ENCODE results near the gene OSGEP. TPM values are rescaled to one million over a fixed set of nuclear protein-coding genes. Genes with fewer than 3 reads are reported as not detected.

OSGEP gene
- 33.2 and 54.4 TPM in 2 replicates for total RNA-seq (2014; rRNA removed; shearing (Covaris generic))

DNA sequence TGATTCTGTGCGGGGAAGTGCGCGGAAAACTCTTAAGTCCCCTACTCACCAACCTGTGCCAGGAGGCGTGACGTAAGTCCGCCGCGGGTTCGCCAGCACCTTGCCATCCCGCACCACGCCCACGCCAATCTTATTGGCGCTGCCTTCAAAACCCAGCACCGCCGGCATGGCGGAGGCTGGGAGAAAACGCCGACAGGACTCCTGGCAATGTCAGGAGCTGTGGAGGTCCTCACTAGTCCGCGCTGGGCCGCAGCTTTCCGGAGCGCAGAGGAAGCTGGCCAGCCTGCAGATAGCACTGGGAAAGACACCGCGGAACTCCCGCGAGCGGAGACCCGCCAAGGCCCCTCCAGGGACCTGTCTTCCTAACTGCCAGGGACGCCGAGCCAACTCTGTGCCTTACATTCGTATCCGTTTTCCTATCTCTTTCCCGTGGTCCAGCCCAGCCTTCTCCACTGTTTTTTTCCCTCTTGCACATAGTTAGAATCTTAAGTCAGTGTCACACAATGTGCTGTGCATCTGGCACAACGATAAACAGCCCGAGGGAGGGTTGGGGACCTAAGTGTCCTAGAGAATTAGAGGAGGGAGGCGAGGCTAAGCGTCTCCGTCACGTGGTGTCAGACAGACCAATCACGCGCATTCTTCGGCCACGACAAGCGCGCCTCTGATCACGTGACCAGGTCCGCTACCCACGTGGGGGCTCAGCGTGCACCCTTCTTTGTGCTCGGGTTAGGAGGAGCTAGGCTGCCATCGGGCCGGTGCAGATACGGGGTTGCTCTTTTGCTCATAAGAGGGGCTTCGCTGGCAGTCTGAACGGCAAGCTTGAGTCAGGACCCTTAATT, at the start of gene OSGEP, which contains the start of gene APEX1:
Gene OSGEP (minus strand): TSS at position 297 of the 839 bp plus-strand sequence. CDS start 129 bp downstream, at position 168.
Gene APEX1 (plus strand): TSS at position 711 of the 839 bp plus-strand sequence. CDS start 420 bp downstream, outside the sequence.
- DNase-seq (ENCODE audit: low spot score), result peak; percentile 93

DNA sequence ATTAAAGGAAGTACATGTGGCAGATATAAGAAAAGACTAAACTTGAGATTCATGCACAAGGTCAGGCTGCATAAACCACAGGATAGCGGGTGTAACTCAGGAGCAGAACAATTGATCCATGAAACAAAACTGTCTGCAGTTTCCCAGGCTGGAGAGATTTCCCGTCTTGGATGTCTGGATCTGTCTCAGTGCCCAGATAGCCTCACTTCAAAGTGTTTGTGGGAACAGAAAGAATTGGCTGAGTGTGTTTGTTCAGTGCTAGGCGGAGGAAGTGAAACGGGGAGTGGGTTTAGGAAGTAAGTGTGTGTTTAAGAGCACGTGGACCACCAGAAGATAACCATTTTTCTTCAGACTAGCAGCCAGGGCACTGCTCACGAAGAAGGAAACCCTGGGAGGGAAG, 49.3 kb upstream of the OSGEP start:
- DNase-seq (ENCODE audit: low spot score), result no peak

DNA sequence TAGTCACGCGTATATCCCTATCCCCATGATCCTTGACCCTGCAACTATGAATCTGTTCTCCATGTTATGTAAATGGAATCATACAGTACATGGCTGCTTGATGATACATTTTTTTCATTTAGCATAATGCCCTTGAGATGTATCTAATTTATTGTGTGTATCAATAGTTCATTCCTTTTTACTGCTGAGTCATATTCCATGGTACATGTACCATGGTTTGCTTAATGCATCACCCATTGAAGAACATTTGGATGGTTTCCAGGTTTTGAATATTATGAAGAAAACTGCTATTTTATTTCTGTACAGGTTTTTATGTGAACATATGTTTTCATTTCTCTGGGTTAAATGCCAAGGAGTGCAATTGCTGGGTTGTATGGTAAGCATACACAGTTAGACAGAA, 46.7 kb upstream of the OSGEP start:
- DNase-seq (ENCODE audit: low spot score), result no peak

DNA sequence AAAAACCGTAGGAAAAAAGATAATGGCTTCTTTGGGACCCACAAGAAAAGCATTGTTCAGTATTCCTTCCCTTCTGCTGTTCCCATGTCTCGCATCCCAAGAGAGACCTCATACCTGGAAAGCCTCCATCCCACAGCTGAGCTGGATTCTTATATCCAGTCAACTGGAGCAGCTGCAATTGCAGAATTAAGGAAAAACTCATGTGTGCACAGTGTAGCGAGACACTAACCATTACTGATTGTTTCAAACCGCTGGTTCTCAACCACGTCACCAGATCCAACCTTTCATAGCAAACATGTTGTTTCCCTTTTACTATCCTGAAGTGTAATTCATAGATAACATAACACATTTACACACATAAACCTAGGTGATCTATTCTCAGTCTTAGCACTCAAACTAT, 45.3 kb upstream of the OSGEP start:
- DNase-seq (ENCODE audit: low spot score), result no peak

DNA sequence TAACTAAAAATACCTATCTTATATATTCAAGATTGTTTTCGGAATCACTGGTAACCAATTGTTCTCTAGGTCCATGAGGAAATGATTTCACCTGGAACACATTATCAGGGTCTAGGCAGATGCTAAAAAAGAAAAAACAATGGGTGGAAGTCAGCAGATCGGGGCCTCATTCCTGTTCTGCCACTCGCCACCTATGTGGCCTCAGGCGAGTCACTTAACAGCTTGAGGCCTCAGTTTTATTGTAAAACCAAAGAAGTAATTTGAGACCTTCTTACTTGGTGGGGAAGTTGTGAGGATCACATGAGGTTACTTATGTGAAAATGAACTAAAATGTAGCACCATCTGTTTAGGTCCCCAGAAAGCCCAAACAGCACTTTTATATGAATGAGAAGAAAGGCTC, 44.5 kb upstream of the OSGEP start:
- DNase-seq (ENCODE audit: low spot score), result no peak

DNA sequence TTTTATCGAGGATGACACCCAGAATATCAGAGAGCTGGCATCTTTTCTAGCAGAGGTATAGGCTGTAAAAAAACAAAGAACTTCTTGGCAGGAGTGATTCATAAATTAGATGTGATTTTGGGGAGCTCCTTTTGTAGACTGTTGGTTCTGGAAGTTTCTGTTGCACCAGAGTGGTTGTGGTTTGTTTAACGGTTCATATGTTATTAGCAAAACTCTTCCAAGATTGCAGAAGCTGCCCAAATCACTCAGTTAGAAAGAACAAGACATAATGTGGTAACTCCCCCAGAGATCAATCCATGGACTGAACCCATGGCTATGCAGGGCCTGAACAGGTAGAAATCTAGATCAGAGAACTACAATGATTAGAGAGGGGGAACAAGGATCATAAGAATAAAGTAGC, 44.0 kb upstream of the OSGEP start:
- no peak for DNase-seq (ENCODE audit: low spot score)

DNA sequence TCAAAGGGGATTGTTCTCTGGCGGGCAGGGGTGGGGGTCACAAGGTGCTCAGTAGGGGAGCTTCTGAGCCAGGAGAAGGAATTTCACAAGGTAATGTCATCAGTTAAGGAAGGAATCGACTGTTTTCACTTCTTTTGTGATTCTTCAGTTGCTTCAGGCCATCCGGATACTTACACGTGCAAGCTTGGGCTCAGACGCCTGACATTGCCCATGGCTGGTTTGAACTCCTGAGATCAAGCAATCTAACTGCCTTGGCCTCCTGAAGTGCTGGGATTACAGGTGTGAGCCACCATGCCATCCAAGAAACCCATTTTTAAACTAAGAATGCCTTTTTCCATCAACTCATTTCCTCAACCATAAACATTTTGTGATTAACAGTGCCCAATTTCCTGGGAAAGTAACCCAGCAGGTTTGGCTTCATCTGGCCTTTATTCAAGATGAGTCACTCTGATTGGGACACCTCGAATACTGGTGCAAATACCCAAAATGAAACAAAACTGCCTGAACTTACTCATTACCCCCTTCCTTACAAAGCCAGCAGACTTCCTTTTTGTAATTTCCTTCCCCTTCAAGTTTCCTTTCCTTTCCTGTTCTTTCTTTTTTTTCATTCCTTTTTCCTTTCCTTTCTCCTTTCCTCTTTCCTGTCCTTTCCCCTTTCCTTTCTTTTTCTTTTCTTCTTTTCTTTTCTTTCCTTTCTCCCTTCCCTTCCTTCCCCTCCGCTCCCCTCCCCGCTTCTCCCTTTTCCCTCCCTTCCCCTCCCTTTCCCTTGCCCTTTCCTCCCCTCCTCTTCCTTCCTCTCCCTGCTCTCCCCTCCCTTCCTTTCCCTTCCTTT, 40.5 kb upstream of the OSGEP start:
- DNase-seq (ENCODE audit: low spot score), result peak; percentile 32

DNA sequence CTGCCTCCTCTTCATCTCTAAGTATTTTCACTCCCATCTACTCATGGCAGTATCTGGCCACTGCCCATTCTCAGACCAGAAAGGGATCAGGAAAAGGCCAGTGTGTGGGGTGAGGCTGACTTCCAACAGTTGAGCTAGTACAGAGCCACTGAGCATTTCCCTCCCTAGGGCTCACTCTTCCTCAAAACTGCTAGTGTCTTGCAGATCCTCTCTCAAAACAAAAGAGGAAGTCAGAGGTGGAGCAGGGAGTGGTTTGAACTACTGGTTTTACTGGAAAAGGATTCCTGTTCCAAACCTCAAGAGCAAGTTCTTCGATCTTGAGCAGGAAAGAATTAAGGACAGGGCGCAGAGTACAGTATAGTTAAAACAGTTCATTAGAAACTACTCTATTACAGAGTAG, 39.0 kb upstream of the OSGEP start:
- DNase-seq (ENCODE audit: low spot score), result no peak

DNA sequence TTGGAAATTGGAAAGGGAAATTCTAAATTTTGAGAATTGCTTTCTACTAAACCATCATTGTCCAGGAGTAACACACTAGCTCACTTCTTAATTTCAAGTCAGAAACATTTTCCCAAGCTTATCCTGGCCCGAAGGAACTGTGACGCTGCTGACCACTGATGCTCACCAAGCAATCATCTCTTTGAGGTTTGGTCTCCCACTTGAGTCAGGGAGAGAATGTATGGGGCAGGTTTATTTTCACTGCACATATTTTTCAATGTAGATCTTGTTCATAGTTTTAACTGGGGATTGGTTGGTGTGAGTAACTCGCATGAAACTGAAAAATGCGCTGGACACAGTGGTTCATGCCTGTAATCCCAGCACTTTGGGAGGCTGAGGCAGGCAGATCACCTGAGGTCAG, 37.9 kb upstream of the OSGEP start:
- no peak for DNase-seq (ENCODE audit: low spot score)

DNA sequence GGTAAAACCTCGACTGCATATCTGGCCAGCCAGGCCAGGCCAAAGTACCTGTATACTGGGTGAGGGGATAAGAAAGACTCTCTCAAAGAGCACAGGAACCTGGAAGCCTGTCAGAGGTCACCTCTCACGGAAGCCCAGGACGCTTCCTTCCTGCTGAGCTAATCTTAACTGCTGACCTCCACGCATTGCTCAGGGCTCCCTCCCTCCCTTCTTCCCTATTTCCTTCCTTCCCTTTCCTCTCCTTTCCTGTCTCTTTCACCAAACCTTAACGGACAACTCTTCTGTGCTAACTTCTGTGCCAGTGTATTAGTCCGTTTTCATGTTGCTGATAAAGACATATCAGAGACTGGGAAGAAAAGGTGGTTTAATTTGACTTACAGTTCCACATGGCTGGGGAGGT, 36.0 kb upstream of the OSGEP start:
- no peak for DNase-seq (ENCODE audit: low spot score)

DNA sequence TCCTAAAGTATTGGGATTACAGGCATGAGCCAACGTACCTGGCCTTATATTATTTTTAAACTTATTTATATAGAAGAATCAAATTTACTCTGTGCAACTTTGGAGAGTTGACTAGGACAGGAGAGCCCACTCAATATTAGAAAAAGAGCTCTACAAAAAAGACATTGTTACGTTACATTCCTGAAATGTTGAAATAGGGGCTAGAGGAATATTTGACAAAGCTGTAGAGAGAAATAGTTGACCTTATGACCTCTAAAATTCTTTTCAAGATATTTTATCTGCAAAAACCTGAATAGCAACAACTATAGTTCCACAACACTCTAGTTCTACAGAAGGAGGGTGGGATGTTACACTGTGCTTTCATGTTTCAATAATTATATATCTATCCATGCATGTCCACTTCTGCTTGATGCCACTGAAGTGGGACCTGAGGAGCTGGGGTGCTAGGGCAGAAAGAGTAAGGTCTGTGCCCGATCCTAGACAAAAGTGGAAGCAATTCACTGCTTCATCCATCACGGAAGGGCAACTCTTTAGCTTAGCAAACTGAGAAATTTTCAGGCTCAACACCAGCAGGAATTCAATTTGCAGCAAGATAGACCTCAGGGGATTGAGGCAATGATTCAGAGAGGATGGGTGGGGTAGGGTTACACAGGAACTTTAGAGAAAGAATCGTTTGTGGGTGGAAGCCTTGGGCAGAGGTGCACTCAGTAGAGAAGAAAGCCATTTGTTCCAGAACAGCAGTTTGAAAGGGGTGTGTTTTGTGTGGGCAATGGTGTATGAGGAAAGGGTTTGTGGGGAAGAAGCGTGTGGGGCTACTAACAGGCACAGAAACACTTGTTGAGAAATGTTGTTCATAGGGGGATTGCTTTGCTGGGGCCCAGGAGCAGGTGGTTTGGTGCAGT, 34.7 kb upstream of the OSGEP start:
- no peak for DNase-seq (ENCODE audit: low spot score)

DNA sequence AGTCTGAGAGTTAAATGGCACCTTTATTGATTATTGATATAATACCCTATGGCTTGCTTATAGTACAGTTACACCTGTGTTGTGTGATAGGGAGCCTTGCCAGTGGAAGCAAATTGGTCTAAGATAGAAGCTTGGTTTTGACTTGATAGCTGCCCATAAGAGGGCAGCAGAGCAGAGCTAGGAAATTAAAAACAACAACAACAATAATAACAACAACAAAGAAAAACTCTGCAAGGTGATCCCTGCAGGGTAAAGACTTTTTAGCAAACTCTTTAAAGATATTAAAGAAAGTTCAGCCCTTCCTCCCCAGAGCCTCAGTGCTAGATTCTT, 32.7 kb upstream of the OSGEP start:
- DNase-seq (ENCODE audit: low spot score), result no peak

DNA sequence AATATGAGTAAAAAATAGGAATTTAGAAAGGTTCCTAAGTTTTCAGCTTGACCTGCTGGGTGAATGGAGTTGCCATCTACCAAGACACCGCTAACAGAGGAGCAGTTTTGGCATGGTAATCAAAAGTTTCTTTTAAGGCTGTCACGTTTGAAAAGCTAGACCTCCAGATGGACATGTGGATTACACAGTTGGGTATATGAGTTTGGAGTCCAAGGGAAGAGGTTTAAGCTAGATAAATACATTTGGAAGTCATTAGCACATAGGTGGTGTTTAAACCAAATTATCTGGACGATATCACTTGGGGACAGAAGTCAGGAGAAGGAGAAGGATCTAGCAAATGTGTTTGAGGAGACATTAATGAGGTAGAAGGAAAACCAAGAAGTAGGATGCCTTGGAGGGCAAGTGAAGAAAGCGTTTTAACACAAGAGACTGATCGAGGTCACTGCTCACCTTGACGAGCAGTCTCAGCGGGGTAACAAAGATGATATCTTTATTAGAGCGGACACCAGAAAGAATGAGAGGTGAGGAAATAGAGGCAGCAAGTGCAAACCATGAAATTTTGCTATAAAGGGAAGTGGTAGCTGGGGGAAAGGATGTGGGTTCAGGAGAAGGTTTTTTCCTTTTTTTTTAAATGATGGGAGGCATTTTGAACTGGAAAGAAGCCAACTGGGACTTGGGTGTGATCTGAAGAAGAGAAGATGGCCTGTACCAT, 32.2 kb upstream of the OSGEP start:
- no peak for DNase-seq (ENCODE audit: low spot score)

DNA sequence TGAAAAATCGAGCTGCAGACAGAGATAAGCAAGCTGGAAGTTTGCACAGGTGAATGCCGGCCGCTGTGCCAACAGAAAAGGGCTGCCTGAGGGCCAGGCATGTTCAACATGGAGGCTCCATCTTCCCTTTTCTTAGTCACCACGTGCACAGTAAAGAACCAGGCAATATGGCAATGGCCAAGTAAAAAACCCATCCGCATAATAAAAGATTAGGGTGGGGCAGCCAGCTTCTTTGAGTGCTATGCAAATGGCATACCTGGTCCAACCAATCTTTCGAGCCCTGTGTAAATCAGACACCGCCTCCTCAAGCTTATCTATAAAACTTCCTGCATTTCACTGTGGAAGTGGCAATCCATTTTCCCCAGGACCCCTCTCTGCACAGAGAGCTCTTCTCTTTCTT, 31.3 kb upstream of the OSGEP start:
- no peak for DNase-seq (ENCODE audit: low spot score)

DNA sequence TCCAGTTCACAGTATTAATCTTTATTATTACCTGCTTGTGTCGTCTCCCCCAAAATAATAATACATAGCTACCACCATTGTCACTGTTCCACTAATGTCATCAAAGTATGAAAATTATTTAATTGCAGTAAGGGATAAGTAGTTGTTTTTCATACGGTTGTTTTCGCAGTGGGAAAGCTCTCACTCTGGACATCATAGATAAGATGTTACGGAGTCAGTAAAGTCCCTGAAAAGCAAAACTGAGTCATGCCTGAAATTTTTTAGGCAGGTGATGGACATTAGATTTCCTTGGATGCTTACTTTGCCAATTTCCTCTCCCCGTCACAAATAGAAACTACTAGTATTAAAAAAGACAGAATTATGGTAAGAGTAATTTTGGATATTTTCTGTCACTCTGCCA, 27.8 kb upstream of the OSGEP start:
- DNase-seq (ENCODE audit: low spot score), result no peak

DNA sequence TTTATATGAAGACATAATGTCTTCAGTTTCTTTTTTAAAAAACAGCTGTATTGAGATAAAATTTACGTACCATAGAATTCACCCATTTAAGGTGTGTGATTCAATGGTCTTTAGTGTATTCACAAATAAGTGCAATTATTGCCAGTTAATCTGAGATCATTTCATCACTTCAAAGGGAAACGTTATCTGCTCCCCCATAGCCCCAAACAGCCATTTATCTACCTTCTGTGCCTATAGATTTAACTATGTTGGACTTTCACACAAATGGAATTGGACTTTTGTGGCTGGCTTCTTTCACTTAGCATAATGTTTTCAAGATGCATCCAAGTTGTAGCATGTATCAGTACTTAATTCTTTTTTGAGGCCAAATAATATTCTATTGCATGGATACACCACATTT, 24.3 kb upstream of the OSGEP start:
- DNase-seq (ENCODE audit: low spot score), result no peak

DNA sequence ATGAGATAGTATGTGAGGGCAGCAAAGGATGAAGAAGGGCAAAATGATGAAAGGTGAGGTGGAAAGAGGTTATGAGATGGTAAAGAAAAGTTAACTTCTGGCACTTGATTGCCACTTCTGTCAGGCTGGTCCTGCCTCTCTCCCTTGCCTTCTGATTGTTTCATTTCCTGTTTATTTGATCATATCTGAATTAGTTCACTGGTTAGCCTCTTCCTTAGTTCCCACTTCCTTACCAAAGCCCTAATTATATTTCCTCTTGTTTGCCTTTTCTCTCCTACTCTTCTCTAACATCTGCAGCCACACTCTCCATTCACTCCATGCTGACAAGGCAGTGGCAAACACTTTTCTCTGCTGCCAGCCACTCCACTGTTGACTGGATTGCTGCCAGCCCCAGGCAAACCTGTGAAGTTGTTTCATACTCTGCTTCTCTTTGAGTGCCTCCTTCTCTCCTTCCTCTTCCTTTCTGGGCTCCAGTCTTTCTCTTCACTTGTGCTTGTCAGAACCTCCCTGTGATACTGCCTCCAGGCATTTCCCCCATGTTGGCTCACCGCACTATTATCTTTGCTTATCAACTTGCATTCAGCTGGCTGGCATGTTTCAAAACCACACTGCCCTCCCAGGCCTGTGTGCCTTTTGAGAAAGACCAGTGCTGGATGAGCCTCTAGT, 22.7 kb upstream of the OSGEP start:
- DNase-seq (ENCODE audit: low spot score), result peak; percentile 71

DNA sequence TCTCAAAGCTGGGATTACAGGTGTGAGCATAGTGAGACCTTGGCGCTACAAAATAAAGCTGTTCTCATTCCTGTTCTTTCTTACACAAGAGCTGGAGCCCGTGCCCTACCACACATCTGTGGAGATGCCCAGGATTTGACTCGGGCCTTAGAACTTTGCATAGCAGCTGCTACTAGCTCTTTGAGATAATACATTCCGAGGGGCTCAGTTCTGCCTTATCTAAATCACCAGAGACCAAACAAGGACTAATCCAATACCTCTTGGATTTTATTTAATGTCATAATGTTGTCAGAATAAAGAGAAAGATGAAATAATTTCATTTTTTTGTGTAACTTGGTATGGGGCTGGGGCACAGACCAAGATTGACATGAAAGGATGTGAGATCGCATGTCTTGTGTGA, 22.2 kb upstream of the OSGEP start:
- DNase-seq (ENCODE audit: low spot score), result no peak

DNA sequence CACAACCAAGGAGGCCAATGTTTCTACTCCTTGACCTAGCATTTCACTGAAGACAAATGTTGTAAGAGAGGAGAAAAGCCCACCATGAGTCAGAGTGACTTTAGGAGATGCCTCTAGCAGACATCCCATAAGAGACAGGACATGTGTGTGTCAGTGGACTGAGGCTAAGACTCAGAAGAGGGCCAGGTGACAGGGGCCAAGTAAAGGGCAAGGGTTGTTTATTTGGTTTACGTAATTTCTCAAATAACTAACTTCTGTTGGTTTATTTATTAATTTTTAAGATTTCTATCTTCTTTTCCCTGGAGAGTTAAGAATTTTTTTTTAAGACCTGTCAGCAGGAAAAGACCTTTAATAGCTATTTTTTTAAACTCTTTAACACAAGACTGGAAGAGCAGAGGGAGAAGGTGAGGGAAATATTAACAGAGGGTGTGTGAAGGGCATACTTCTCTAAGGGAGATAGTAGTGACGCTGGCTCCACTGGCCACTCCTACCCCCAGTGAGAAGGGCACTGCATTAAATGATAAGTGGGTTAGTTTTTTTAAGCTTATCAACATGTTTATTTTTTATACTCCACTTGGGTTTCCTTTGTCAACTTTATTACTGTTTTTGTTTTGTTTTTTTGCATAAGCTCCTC, 18.0 kb upstream of the OSGEP start:
- DNase-seq (ENCODE audit: low spot score), result no peak

DNA sequence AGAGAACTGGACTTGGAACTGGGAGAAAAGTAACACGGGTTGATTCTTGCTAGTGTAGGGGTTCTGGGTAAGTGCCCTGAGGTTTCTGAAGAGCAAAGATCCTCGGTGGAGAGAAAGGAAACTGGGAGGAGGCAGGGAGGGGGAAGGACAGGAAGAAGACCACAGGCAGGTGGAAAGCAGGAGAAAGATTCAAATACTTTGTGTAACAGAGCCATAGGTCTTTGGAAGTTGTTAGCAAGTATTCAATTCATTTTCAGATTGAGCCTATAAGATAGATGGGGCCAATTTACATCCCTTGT, 15.9 kb upstream of the OSGEP start:
- peak; percentile 17 for DNase-seq (ENCODE audit: low spot score)
